Measurements from ENCODE around the gene AFDN.
"Not testable (repeated sequence)": the region's sequence is repeated elsewhere in the genome, so short reads cannot be mapped to it uniquely, and the experiment has no call there.

Gene AFDN

GRCh38 chr6:167996424-167997199 is 169.9 kb downstream of the AFDN start:
- no peak for DNase-seq (ENCODE audit: low read depth in 1 of 2, low spot score in 1 of 2)

GRCh38 chr6:167997642-167998041 is 170.9 kb downstream of the AFDN start, which contains the start of gene KIF25:
Gene KIF25, plus strand, starts transcription at chr6:167997671. Its CDS starts 31,915 bp downstream, at chr6:168029586.
- no peak for DNase-seq (ENCODE audit: low read depth in 1 of 2, low spot score in 1 of 2)

DNA sequence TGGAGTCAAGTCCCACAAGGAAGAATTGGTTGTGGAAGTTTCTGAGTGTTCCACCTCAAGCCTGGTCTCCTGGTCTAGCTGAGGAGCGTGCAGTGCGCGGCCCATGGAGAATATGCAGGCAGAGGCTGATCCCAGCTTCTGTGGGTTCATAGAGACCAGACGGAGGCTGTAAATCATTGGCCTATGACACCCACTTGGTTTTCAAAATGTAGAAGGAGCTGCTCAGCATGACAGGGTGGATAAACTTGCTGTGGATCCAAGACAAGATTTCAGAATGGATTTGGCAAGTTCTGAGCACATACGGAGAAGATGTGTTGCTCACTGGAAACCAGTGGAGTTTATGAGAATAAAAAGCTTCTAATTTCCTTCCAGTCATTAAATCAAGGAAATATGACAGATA is 171.5 kb downstream of the AFDN start:
- DNase-seq (ENCODE audit: low read depth in 1 of 2, low spot score in 1 of 2): no peak

DNA sequence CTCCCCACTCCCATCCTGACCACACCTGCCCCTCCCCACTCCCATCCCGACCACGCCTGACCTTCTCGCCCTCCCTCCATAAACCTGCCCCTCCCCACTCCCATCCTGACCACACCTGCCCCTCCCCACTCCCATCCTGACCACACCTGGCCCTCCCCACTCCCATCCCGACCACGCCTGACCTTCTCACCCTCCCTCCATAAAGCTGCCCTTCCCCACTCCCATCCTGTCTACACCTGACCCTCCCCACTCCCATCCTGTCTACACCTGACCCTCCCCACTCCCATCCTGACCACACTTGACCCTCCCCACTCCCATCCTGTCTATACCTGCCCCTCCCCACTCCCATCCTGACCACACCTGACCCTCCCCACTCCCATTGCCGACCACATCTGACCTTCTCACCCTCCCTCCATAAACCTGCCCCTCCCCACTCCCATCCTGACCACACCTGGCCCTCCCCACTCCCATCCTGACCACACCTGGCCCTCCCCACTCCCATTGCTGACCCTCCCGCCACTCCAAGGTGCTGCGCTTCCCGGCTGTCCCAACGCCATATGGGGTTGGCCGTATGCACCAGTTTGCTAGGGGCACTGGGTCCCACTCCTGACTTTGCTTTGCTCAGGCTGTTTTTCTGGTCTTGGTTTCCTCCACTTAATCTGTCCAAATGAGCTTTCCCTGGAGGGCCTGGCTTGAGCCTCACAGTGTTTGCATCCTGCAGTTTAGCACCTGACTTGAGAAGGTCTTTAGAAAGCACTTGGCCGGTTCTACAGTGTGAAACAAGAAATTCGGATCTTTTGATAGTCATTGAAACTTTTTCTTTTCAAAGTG is 173.7 kb downstream of the AFDN start:
- no peak for DNase-seq (ENCODE audit: low read depth in 1 of 2, low spot score in 1 of 2)

DNA sequence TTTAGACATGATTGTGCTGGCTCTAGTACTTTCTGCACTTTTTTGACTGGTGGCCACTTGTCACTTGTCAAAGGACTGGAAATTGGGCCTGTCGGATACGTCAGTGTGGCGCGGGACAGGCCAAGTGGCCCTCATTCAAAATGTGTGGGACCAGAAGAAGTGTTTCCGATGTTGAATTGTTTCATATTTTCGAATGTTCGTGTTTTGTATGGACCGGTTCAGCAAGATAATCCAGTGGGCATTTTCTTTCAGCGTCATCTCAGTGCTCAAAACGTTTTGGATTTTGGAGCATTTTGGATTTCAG is 174.3 kb downstream of the AFDN start:
- DNase-seq (ENCODE audit: low read depth in 1 of 2, low spot score in 1 of 2): no peak

GRCh38 chr6:168001514-168001913 is 174.8 kb downstream of the AFDN start:
- not testable (repeated sequence) for DNase-seq (ENCODE audit: low read depth in 1 of 2, low spot score in 1 of 2)

DNA sequence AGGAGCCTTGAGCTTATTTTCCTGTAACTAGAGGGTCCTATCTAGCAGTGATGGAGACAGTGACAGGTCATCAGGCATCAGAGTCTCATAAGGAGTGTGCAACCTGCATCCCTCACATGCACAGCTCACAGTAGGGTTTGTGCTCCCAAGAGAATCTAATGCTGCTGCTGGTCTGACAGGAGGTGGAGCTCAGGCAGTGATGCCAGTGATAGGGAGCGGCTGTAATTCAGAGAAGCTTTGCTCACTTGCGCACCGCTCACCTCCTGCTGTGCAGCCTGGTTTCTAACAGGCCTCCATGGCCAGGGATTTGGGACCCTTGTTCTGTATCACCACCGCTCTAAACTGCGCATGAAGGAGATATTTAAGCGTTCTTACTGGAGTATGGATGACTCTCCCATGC is 176.1 kb downstream of the AFDN start:
- DNase-seq (ENCODE audit: low read depth in 1 of 2, low spot score in 1 of 2): no peak

GRCh38 chr6:168004023-168004422 is 177.3 kb downstream of the AFDN start:
- no peak for DNase-seq (ENCODE audit: low read depth in 1 of 2, low spot score in 1 of 2)

GRCh38 chr6:168004945-168005344 is 178.2 kb downstream of the AFDN start:
- DNase-seq (ENCODE audit: low read depth in 1 of 2, low spot score in 1 of 2): no peak

DNA sequence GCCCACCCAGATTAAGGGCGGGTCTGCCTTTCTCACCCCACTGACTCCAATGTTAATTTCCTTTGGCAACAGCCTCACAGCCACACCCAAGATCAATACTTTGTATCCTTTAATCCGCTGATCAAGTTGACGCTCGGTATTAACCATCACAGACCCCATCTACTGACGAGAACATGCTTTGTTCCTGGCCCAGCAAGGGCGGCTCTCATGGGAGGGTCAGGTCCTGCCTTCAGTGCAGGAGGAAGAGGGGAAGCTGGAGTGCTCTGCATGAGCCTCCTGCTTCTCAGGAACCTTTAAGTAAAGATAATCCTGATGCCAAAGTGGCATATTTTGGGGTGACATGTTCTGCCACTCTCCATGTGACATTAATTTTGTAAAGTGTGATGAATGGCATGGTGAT is 179.1 kb downstream of the AFDN start:
- DNase-seq (ENCODE audit: low read depth in 1 of 2, low spot score in 1 of 2): no peak

DNA sequence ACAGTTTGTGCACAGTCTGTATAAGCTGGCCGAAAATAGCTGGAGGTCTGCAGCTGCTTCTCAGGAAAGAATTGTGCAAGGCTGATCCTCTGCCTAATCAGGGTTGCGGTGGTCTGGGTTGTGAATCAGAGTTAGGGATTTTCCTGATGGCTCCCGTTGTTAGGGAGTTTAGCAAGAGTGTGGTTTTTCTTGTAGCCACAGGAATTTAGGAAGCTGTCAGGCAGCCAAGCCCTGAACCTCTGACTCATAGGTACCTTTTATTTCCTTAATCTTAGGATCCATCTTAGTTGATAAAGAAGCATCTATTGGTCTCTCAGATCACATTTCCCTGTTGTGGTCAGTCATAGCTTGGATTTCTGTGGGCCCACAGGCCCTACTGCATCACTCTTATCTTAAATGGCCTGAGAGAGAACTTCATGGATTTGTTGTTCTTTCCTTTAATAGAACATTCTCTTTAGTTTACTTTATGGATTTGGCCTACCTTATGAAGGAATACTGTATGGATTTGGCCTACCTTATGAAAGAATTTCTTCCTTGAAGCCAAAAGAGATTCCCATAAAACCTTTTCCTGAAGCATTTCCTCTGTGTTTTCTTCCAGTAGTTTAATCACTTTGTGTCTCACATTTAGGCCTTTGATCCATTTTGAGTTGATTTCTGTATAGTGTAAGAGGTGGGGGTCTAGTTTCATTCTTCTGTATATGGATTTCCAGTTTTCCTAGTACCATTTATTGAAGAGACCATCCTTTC is 181.1 kb downstream of the AFDN start:
- DNase-seq (ENCODE audit: low read depth in 1 of 2, low spot score in 1 of 2): no peak

GRCh38 chr6:168009331-168009730 is 182.6 kb downstream of the AFDN start:
- no peak for DNase-seq (ENCODE audit: low read depth in 1 of 2, low spot score in 1 of 2)

DNA sequence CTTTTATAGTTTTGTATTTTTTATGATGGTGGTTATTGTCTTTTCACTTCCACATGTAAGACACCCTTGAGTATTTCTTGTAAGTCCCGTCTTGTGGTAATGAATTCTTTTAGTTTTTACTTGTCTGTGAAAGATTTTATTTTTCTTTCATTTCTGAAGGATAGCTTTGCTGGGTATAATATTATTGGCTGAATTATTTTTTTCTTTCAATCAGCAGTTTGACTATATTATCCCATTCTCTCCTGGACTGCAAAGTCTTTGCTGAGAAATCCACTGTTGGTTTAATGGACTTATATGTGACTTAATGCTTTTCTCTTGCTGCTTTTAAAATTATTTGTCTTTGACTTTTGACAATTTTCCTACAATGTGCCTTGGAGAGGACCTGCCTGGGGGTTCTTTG is 184.6 kb downstream of the AFDN start:
- DNase-seq (ENCODE audit: low read depth in 1 of 2, low spot score in 1 of 2): no peak

GRCh38 chr6:168012431-168013249 is 185.9 kb downstream of the AFDN start:
- DNase-seq (ENCODE audit: low read depth in 1 of 2, low spot score in 1 of 2): no peak

GRCh38 chr6:168013250-168013915 is 186.7 kb downstream of the AFDN start:
- DNase-seq (ENCODE audit: low read depth in 1 of 2, low spot score in 1 of 2): no peak

DNA sequence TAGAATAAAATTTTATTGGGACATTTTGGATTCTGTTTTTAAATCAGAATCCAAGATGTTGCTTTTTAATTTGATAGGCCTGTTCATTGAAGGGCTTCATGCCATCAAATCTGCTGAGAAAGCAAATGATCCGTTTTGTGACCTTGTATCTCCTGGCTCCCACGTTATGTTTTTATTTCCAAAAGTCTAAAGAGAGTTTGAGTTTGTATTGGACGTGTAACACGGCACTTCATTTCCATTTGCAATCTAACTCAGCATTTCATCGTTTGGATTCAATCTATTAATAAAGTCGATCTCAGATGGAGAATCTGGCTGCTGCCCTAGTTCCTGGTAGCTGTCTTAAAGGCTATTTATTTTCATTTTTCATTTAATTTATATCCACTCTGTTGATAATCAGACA is 187.7 kb downstream of the AFDN start:
- no peak for DNase-seq (ENCODE audit: low read depth in 1 of 2, low spot score in 1 of 2)

DNA sequence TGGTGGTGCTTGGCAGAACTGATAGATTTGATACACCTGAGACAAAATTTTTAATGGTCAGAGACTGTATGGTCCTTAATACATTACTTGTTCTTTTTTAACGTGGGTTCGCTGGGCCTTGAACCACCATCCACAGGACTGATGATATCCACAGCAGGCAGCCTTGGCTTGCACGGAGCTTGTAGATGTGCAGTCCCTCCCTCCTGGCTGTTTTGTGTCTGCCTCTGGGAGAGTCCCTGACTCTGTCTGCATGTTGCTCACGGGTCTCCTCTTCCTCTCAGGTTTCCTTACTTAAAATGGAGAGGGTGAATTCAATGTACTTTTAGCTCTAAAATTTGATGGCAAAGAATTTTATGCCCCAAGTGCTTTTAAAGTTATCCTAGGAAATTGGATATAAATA is 188.3 kb downstream of the AFDN start:
- no peak for DNase-seq (ENCODE audit: low read depth in 1 of 2, low spot score in 1 of 2)

DNA sequence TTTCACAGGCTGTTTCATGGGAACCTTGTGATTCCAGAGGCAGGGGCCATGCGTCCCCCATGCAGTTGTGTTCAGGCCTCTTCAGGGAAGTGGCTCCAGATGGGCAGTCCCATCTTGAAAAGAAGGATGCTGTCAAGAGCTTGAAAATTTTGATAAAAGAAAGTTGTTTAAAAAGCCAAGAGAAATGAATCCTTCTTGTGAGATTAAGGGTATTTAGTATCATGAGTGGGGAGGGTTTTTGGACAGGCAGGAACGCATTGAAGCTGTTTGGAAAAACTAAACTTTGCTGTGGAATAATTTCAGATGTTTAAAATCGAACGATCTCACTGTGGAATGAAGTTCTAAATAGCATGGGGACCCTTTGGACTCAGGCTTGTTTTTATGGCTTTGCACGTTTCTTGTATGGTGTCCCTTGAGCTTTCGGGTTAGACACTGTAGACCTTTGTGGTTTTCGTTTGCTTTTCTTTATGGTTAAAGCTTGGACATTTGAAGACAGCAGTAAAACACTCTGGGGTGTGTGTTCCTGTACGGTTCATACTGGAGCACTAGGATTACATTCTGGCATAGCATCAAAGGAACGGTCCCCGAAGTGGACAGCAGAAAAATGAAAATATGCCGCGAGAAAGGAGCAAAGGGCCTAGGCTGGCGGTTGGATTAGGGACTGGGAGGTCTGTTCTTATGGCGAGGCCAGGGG is 188.9 kb downstream of the AFDN start:
- DNase-seq (ENCODE audit: low read depth in 1 of 2, low spot score in 1 of 2): no peak

DNA sequence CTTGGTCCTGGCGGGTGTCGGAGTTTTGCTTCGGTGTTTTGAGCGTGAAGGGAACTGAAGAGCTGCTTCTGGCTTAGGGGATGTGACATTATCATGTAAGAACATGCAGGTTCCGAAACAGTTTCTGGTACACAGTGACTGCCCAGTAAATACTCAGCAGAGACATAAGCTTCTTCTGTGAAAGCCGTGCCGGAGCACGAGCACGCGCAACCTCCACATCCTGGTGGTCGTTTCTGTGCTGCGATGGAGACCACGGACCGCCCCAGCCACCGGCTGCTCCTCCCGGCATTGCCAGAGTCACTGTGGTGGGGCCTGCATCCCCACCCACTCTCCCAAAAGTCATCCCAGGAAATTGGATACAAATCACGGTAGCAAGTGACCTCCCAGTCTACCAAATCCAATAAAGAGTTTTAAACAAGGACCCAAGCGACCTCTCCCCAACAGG is 189.5 kb downstream of the AFDN start:
- DNase-seq (ENCODE audit: low read depth in 1 of 2, low spot score in 1 of 2): no peak
